GM23338 (cell line): Measurements from ENCODE around the gene ULK4. TPM values are rescaled to one million over a fixed set of nuclear protein-coding genes. Genes with fewer than 3 reads are reported as not detected.

Experiments
- ATAC-seq: fragments of 200-7000 bp; cut with Tn5 transposase; 3 replicates; pipeline ENCODE4 v1.9.1; 2020
- DNase-seq: peaks from one replicate; pipeline ENCODE4 v3.0.0-alpha.2; 2015; ENCODE audit warnings: low spot score
- H2AFZ ChIP-seq: fragments of 200-600 bp; sonication (generic); 2 replicates; pipeline ENCODE4 v1.8.0; 2016; ENCODE audit warnings: antibody characterized with exemption, mild to moderate bottlenecking, moderate library complexity
- H3F3A ChIP-seq: fragments of 200-600 bp; sonication (generic); replicated peaks from 2 replicates; pipeline ENCODE4 v1.8.0; 2017; ENCODE audit warnings: antibody characterized with exemption, mixed run types, low read depth
- H3K27ac ChIP-seq: fragments of 200-600 bp; sonication (generic); 2 replicates; pipeline ENCODE4 v1.6.1; 2016; ENCODE audit warnings: low read depth
- H3K27me3 ChIP-seq: fragments of 200-600 bp; sonication (generic); 2 replicates; pipeline ENCODE4 v1.8.0; 2016; ENCODE audit warnings: mild to moderate bottlenecking, mixed run types, moderate library complexity; ENCODE audit not compliant: insufficient read depth
- H3K36me3 ChIP-seq: fragments of 200-600 bp; sonication (generic); 2 replicates; pipeline ENCODE4 v1.8.0; 2016; ENCODE audit warnings: mild to moderate bottlenecking; ENCODE audit not compliant: insufficient read depth
- H3K4me1 ChIP-seq: fragments of 200-600 bp; sonication (generic); 2 replicates; pipeline ENCODE4 v1.8.0; 2016; ENCODE audit warnings: mild to moderate bottlenecking, moderate library complexity; ENCODE audit not compliant: insufficient read depth
- H3K4me2 ChIP-seq: fragments of 200-600 bp; sonication (generic); 2 replicates; pipeline ENCODE4 v1.7.1; 2017; ENCODE audit warnings: mixed run types
- H3K4me3 ChIP-seq: fragments of 200-600 bp; sonication (generic); 2 replicates; pipeline ENCODE4 v1.6.1; 2016; ENCODE audit warnings: mixed run types
- H3K79me2 ChIP-seq: fragments of 200-600 bp; sonication (generic); replicated peaks from 2 replicates; pipeline ENCODE4 v1.8.0; 2017; ENCODE audit warnings: mild to moderate bottlenecking; ENCODE audit not compliant: insufficient read depth
- H3K9me2 ChIP-seq: fragments of 200-600 bp; sonication (generic); 2 replicates; pipeline ENCODE4 v1.8.0; 2017; ENCODE audit not compliant: insufficient read depth
- H4K20me1 ChIP-seq: fragments of 200-600 bp; sonication (generic); replicated peaks from 2 replicates; pipeline ENCODE4 v1.8.0; 2017; ENCODE audit warnings: mild to moderate bottlenecking; ENCODE audit not compliant: insufficient read depth
- H3K27ac Mint-ChIP-seq: 2 replicates; pipeline ENCODE4 v1.8.0; 2020; ENCODE audit warnings: inconsistent platforms, mild to moderate bottlenecking, moderate library complexity, mixed read lengths
- H3K27me3 Mint-ChIP-seq: 3 replicates; pipeline ENCODE4 v1.8.0; 2022; ENCODE audit warnings: low read depth, mild to moderate bottlenecking, moderate library complexity, mixed read lengths, inconsistent platforms; ENCODE audit not compliant: insufficient read depth, poor library complexity
- H3K36me3 Mint-ChIP-seq: 3 replicates; pipeline ENCODE4 v1.8.0; 2021; ENCODE audit warnings: low read depth, mild to moderate bottlenecking, inconsistent platforms, moderate library complexity, mixed read lengths
- H3K4me1 Mint-ChIP-seq: 3 replicates; pipeline ENCODE4 v1.8.0; 2020; ENCODE audit warnings: mild to moderate bottlenecking, inconsistent platforms, mixed read lengths
- H3K4me3 Mint-ChIP-seq: 3 replicates; pipeline ENCODE4 v1.8.0; 2021; ENCODE audit warnings: moderate library complexity, mild to moderate bottlenecking, inconsistent platforms, mixed read lengths
- H3K9me3 Mint-ChIP-seq: 3 replicates; pipeline ENCODE4 v1.8.0; 2020; ENCODE audit warnings: moderate library complexity, mild to moderate bottlenecking, inconsistent platforms, mixed read lengths
- CREB1 ChIP-seq: fragments of 250-450 bp; sonication (Bioruptor Pico); IDR thresholded peaks from 2 replicates; pipeline ENCODE4 v1.5.0; 2020; ENCODE audit warnings: low read depth, mild to moderate bottlenecking, moderate library complexity
- ETS1 ChIP-seq: IDR thresholded peaks from 2 replicates; pipeline ENCODE4 v1.6.1; 2016; ENCODE audit warnings: antibody characterized with exemption
- EZH2 ChIP-seq: fragments of 200-600 bp; sonication (generic); IDR thresholded peaks from one replicate; pipeline ENCODE4 v1.8.0; 2017; ENCODE audit warnings: antibody characterized with exemption, mild to moderate bottlenecking, low read depth; ENCODE audit not compliant: unreplicated experiment
- JUNB ChIP-seq: IDR thresholded peaks from one replicate; pipeline ENCODE4 v1.6.1; 2016; ENCODE audit warnings: antibody characterized with exemption; ENCODE audit not compliant: unreplicated experiment
- NANOG ChIP-seq: IDR thresholded peaks from 2 replicates; pipeline ENCODE4 v1.6.1; 2016; ENCODE audit warnings: antibody characterized with exemption, borderline replicate concordance
- REST ChIP-seq: IDR thresholded peaks from one replicate; pipeline ENCODE4 v1.6.1; 2018; ENCODE audit warnings: antibody characterized with exemption; ENCODE audit not compliant: unreplicated experiment
- ZNF462 ChIP-seq: fragments of 250-450 bp; sonication (Bioruptor Pico); IDR thresholded peaks from 2 replicates; pipeline ENCODE4 v1.5.0; 2020; ENCODE audit warnings: mild to moderate bottlenecking, moderate library complexity
- polyA plus RNA-seq: library from polyadenylated mRNA; unstranded; fragments of >200 nt; fragmentation: Nextera tagmentation; extraction: Ambion mirVana; gene quantifications from 2 replicates; pipeline ENCODE4 v1.2.1, GENCODE V29; 2016
- total RNA-seq: library from RNA; depleted of rRNA; stranded (reverse); fragments of >200 nt; shearing (Covaris generic); gene quantifications from 2 replicates; pipeline ENCODE4 v1.2.3, GENCODE V29; 2014

ULK4 gene
- total and polyA plus RNA-seq, 2 experiments from 2014 or later, result 20.8 to 41.4 TPM

- TF ChIP-seq REST, result no peak
Measured at GRCh38 chr3:41467481-41467880, 494.4 kb downstream of the ULK4 start (continued).

- TF ChIP-seq REST (no peak), ZNF462 (CRISPR knock-in tag) (no peak), JUNB (no peak), CREB1 (CRISPR knock-in tag) (no peak), NANOG (no peak), EZH2 (no peak), ETS1 (no peak)
- H2AFZ ChIP-seq, result no peak overlapping the region
- Mint-ChIP-seq H3K27ac (no peak overlapping the region), H3K27me3 (no peaks in the 10 kb centered on the region), H3K4me1 (peaks cover 2% of the 10 kb centered on the region), H3K36me3 (peaks cover 8% of the 10 kb centered on the region; the same call in 2 of the 3 replicates), H3K4me3 (no peak overlapping the region), H3K9me3 (peaks cover 10% of the 10 kb centered on the region)
- H3K9me2 ChIP-seq, result peaks cover under 1% of the 10 kb centered on the region; the same call in 1 of the 2 replicates
- no peaks in the 10 kb centered on the region for H3F3A ChIP-seq
- no peak overlapping the region for H3K4me3 ChIP-seq
- H3K4me1 ChIP-seq, result no peaks in the 10 kb centered on the region
- no peaks in the 10 kb centered on the region for H3K79me2 ChIP-seq
- DNase-seq, result no peak
- no peaks in the 10 kb centered on the region for H4K20me1 ChIP-seq
- no peaks in the 10 kb centered on the region for H3K27me3 ChIP-seq
- no peak overlapping the region for H3K27ac ChIP-seq
- H3K4me2 ChIP-seq, result no peak overlapping the region
- H3K36me3 ChIP-seq, result no peaks in the 10 kb centered on the region
- no peak for ATAC-seq
Measured at GRCh38 chr3:41464858-41465257, 497.0 kb downstream of the ULK4 start.
